Right cardiac atrium (tissue), 5 donors: Measurements from ENCODE around the gene EPHA4. TPM values are rescaled to one million over a fixed set of nuclear protein-coding genes. Genes with fewer than 3 reads are reported as not detected.

Experiments
- ATAC-seq, 2 donors: fragments of 200-7000 bp; cut with Tn5 transposase; one replicate each; pipeline versions ENCODE4 v1.8.0 to v1.9.1; 2020; ENCODE audit warnings: moderate library complexity in 2 of 2, mild to moderate bottlenecking in 1 of 2
- DNase-seq, 3 donors: peaks; one replicate each; pipeline ENCODE4 v3.0.0-alpha.2; 2020
- H3K27ac ChIP-seq: one replicate; pipeline ENCODE4 v1.5.1; 2013; ENCODE audit warnings: mild to moderate bottlenecking, low read length, control low read depth, moderate library complexity
- H3K27me3 ChIP-seq: one replicate; pipeline ENCODE4 v1.6.1; 2013; ENCODE audit not compliant: control insufficient read depth, insufficient read depth
- H3K4me1 ChIP-seq: one replicate; pipeline ENCODE4 v1.6.1; 2013; ENCODE audit warnings: low read length; ENCODE audit not compliant: control insufficient read depth, insufficient read depth
- H3K4me3 ChIP-seq: one replicate; pipeline ENCODE4 v1.5.1; 2013; ENCODE audit warnings: low read length, control low read depth
- H3K9me3 ChIP-seq: one replicate; pipeline ENCODE4 v1.6.1; 2013; ENCODE audit warnings: low read length; ENCODE audit not compliant: control insufficient read depth
- WGBS: extraction: QIAGEN DNeasy Blood & Tissue Kit; methylation state at CpG from one replicate; pipeline ENCODE4 v1.1.7; 2013; 5-methylcytosine and 5-hydroxymethylcytosine counted together
- intact Hi-C, 4 donors: fragments of 100-400 bp; cut with DNase I; formaldehyde crosslinking; loops; one replicate each; pipeline versions ENCODE4 v1.11.0 to v1.14.0; 2022 to 2023
- polyA plus RNA-seq: library from polyadenylated mRNA; stranded (reverse); fragments of 200-250 nt; gene quantifications from one replicate; pipeline ENCODE4 v1.2.3, GENCODE V29; 2013
- total RNA-seq, 4 donors: library from RNA; stranded (reverse); fragmentation: NEBNext Ultra II Directional; extraction: Animal tissue kit (Norgen Biotek cat#: 25700); gene quantifications; one replicate each; pipeline ENCODE4 v1.2.1, GENCODE V29; 2021
- donor health status: healthy with polysubstance abuse.
- donor health status: DM: no; HTN: yes; CAD: no.
- donor health status: DM: no; HTN: no; CAD: no.
- donor health status: DM: no; HTN: yes; CAD: no; lungs with severe emphysema.
- donor health status: DM: yes; HTN: yes; CAD: no.

Gene EPHA4
- total and polyA plus RNA-seq, 5 donors, result 25.9 to 110 (median 102) TPM

DNA sequence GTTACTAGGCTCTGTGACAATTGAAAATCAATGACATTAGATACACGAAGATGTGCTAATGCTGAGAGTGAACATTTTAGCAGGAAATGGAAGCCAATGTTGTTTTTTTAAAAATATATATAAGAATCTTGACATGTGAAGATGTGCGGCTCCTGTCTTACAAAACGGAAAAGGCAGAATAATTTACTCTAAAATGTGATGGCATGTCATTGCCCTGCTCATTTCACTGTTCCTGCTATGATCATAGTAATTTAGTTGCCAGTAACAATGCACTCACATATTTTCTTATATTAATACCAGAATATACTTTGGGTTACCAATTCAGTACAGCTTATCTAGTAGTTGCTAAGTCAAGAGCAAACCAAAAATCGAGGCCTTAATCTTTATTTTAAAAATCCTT lies 10.3 kb downstream of the EPHA4 start:
- DNase-seq, result no peak
- Histone ChIP-seq H3K27ac (no peak overlapping the region), H3K4me1 (peaks cover 3% of the 10 kb centered on the region), H3K4me3 (no peak overlapping the region), H3K27me3 (no peaks in the 10 kb centered on the region), H3K9me3 (no peaks in the 10 kb centered on the region)
- no peak for ATAC-seq
- intact Hi-C loops, result loop anchor here in 2 of 4 donors (10.0 kb wide), 2 partner anchors 47 to 107 kb away; no protein-coding TSS in a partner anchor
- 67% methylated on average over 4 of the region's 4 CpGs for WGBS

DNA sequence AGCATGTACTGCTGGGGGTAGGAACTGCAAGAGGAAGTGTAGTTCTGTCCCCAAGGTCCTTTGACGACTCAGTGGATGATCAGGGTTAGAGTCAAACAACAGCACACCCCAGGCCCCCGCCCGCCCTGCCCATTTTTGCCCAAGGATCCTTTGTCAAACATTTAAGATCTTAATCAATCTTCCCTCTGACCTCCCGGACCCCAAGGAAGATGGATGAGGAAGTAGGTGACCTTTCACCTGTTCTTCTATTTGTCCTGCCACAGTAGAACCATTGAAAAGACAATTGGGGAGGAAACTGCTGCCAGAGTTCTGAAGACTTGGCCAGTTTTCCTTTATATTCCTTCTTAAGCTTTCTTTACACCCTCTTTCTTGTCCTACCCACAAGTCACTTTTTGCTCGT lies 12.1 kb downstream of the EPHA4 start:
- Histone ChIP-seq H3K9me3 (no peaks in the 10 kb centered on the region), H3K27ac (no peak overlapping the region), H3K4me3 (no peak overlapping the region), H3K27me3 (no peaks in the 10 kb centered on the region), H3K4me1 (peaks cover 4% of the 10 kb centered on the region)
- no peak for DNase-seq
- no peak for ATAC-seq
- intact Hi-C loops, result loop anchor here in 2 of 4 donors (10.0 kb wide), 2 partner anchors 45 to 105 kb away; no protein-coding TSS in a partner anchor
- WGBS, result 58% methylated on average over 5 of the region's 5 CpGs

DNA sequence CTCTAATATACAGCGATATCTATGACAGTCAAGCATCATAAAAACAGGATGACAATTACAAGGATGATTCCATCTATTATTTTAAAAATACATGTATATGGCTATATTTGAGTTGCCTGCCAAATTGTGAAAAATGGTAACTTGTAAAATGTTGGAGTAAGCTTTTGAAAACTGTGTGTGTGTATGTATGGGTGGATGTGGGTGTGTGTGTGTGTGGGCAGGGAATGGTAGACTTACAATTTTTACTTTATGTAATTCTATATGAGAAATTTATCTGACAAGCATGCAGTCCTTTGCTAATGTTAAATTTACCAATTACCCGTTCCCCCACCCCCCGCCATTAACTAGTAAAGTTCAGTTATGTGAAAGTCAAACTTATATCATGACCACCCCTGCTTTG lies 14.0 kb downstream of the EPHA4 start:
- H3K27ac ChIP-seq, result no peak overlapping the region
- WGBS, result 77% methylated on average over 3 of the region's 3 CpGs
- H3K9me3 ChIP-seq, result no peaks in the 10 kb centered on the region
- ATAC-seq (no peak), DNase-seq (no peak)
- H3K4me3 ChIP-seq, result no peak overlapping the region
- no peaks in the 10 kb centered on the region for H3K27me3 ChIP-seq
- H3K4me1 ChIP-seq, result peaks cover 3% of the 10 kb centered on the region
- intact Hi-C loops, result no loop called here

DNA sequence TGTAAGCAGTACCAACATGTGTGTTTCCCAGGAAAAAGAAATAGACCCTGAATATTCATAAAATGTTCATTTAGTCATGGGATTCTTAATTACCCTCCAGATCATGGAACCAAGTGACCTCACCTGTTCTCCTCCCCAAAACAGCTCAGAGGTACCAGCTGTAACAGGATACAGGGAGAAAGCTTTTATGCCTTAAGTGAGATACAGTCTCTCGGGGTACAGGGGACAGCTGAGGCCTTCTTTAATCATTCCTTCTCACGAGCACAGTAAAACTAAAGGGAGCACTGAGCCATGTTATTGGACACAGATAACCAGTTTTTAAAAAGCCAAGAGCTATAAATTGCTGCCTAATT lies 16.6 kb downstream of the EPHA4 start:
- H3K9me3 ChIP-seq, result no peaks in the 10 kb centered on the region
- H3K4me1 ChIP-seq, result peaks cover 5% of the 10 kb centered on the region
- 40% methylated on average over 2 of the region's 2 CpGs for WGBS
- ATAC-seq (peak in 1 of 2 donors; percentile 14), DNase-seq (no peak)
- H3K27me3 ChIP-seq, result no peaks in the 10 kb centered on the region
- H3K27ac ChIP-seq, result peak overlapping the region; percentile 61
- intact Hi-C loops, result no loop called here
- peak overlapping the region; percentile 17 for H3K4me3 ChIP-seq

DNA sequence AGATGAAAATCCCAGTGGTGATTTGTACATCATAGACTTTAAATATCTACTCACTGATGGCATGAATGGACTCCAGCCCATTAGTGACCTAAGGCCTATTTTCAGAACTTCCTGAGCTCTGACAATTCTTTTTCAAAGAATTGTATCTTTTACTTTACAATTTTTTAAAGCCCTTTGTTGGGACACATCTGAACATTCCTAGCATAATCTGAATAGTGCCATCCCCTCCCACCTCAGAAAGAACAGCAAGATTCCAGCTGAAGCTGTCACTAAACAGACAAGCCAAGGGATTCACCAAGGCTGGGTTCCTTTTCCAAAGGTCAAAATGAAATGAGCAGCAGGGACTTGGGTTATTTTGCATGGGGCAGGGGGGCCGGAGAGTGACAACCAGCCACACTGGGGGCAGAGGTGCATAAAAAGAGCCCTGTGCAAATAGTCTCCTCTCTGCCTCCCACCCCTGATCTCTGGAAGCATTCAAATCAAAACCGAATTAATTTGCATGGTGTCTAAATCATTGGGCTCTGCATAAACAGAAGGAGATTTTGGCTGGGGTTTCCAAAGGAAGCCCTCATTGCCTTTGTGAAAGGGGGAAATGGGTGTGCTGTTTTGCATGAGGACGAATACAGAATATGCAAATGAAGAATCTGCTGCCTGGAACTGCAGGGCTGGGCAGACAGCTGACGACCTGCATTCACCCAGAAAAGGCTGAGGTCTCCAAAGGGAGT lies 17.2 kb downstream of the EPHA4 start:
- DNase-seq (no peak), ATAC-seq (peak in 1 of 2 donors; percentile 67)
- Histone ChIP-seq H3K4me3 (peak overlapping the region; percentile 17), H3K27me3 (no peaks in the 10 kb centered on the region), H3K9me3 (no peaks in the 10 kb centered on the region), H3K27ac (peak overlapping the region; percentile 61), H3K4me1 (peaks cover 5% of the 10 kb centered on the region)
- WGBS, result 31% methylated on average over 4 of the region's 4 CpGs
- intact Hi-C loops, result no loop called here

DNA sequence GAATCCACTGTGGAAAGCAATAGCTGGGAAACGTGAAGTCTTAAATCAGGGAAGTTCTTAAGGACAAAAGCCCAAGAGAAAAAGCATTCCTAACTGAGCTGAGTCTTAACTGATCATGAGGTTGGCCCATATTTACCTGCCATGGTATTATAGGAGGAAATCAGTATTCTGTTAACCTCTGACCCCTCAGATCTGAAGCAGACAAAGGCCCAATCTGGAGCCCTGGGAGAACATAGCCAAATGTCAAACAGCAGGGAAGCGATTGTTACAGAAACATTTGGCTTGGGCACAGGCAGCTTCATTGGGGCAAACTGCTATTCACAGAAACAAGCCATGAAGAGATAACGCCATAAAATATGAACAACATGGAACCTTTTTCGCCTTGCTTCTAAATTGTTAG lies 18.8 kb downstream of the EPHA4 start:
- ATAC-seq (no peak), DNase-seq (no peak)
- peaks cover 7% of the 10 kb centered on the region for H3K4me1 ChIP-seq
- no peak overlapping the region for H3K27ac ChIP-seq
- 73% methylated on average over 4 of the region's 4 CpGs for WGBS
- no peaks in the 10 kb centered on the region for H3K27me3 ChIP-seq
- no peaks in the 10 kb centered on the region for H3K9me3 ChIP-seq
- H3K4me3 ChIP-seq, result no peak overlapping the region
- intact Hi-C loops, result no loop called here

DNA sequence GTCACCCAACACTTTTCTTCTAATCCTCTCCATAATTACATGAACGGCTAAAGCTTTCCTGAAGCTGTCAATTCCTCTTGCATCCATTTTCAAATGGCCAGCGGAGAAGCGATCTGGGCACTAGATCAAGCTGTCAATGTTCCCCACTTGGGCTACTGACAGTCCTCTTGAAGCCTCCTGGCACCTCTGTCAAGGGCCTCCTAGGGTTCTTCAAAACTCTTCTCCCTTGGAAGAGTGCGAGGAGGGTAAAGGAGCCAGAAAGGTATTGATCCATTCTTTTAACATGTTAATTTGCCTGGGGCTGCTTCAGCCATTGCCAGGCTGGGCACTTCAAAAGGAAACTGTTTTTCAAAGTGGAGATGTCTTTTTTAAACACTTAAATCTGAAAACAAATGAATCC lies 19.8 kb downstream of the EPHA4 start:
- Histone ChIP-seq H3K9me3 (no peaks in the 10 kb centered on the region), H3K4me3 (no peak overlapping the region), H3K27me3 (no peaks in the 10 kb centered on the region), H3K4me1 (peaks cover 7% of the 10 kb centered on the region), H3K27ac (no peak overlapping the region)
- DNase-seq (no peak), ATAC-seq (peak; percentile 31 to 64)
- intact Hi-C loops, result no loop called here
- WGBS, result 58% methylated on average over 4 of the region's 4 CpGs

DNA sequence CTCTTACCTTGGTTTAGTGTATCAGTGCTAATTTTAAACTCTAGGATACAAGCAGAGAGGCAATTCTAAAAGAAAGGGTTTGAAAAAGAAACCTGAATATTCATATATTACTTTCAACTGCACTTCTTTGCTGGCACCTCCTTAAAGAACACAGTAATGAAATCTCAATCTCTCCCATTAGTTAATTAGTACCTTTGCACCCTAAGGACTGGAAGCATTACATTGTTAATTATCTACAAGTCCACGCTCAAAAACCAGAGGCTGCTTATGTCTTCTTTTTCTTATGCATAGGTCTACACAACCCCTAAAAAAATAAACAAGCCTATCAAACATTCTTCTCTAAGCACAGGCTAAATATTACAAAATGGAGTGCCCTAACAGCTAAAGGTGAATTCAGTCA lies 20.2 kb downstream of the EPHA4 start:
- DNase-seq, result no peak
- Histone ChIP-seq H3K27me3 (no peaks in the 10 kb centered on the region), H3K27ac (no peak overlapping the region), H3K4me1 (peaks cover 7% of the 10 kb centered on the region), H3K4me3 (no peak overlapping the region), H3K9me3 (no peaks in the 10 kb centered on the region)
- 54% methylated on average over 1 of the region's 1 CpG for WGBS
- intact Hi-C loops, result no loop called here
- ATAC-seq, result no peak

DNA sequence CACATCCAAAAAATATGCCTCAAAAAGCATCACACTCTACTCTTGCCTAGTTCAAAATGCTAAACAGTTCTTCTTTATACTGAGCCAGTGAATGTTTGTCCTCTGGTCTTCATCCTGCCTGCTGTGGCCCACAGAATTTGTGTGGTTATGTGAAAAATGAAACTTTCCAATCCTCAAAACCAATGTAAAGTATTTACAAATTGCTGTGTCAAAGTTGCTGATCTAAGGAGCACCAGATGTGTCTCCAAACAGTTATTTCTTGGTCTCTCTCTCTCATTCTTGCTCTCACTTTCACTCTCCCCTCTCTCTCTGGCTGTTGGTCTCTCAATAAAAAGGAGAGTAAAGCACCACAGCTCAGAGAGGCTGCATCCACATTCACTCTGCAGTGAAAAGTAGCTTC lies 23.0 kb downstream of the EPHA4 start:
- ATAC-seq (no peak), DNase-seq (no peak)
- no peaks in the 10 kb centered on the region for H3K27me3 ChIP-seq
- H3K9me3 ChIP-seq, result no peaks in the 10 kb centered on the region
- no peak overlapping the region for H3K4me3 ChIP-seq
- intact Hi-C loops, result no loop called here
- H3K4me1 ChIP-seq, result peaks cover 4% of the 10 kb centered on the region
- H3K27ac ChIP-seq, result no peak overlapping the region

DNA sequence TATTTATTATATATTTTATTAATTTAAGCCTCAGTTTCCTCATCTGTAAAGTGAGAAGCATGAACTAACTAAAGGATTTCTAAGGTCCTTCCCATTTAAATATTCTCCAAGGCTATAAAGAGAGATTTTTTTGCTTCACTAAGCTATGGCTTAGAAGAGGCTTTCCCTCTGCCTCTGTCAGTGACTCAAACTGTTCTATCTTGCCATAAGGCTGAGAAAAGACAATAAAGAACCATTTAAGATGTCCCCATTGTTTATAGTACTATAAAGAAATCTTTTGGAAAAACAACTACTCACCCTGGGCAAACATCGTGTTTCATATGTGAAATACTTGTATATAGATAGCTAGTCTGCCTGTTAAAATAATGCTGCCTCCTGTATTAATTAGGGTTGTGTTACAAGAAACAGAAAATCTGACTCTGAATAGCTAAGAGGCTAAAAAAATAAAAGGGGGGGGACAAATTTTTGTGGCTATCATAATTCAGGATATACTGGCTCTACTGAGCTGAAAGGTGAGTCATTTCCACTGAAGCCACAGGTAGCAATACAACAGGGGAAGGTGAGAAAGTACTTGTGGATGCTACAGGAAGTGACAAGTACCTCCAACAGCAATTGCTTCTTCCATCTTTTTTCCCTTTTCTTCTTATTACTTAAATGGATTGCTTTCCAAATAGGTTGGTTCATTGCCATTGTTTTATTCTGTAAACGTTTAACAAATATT lies 25.4 kb downstream of the EPHA4 start:
- WGBS, result 67% methylated on average over 2 of the region's 2 CpGs
- intact Hi-C loops, result no loop called here

DNA sequence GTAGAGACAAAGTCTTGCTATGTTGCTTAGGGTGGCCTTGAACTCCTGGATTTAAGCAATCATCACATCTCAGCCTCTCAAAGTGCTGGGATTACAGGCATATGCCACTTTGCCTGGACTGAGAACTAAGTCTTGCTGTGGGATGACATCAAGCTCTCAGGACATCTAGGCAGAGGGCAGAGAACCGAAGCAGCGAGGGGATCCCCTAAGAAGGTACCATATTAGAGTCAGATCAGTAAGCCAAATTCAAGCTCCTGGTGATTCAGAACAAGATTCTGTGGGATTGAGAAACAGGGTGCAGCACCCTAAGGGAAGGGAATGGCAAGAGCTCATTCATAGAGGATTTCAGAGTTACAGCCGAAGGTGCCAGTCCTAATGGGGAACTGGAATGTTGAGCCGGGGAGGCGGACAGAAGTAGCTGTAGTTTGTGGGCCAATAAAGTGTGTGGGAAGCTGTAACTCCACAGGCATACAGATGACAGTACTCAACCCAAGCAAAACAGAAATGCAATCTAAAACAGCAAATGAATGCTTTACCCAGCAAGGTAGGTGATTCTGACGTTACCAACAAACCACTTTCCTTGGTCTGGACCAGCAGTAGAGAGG lies 30.9 kb downstream of the EPHA4 start:
- intact Hi-C loops, result no loop called here
- Histone ChIP-seq H3K9me3 (no peaks in the 10 kb centered on the region), H3K27me3 (no peaks in the 10 kb centered on the region), H3K4me3 (no peak overlapping the region), H3K27ac (no peak overlapping the region), H3K4me1 (peaks cover 4% of the 10 kb centered on the region)
- DNase-seq (no peak), ATAC-seq (no peak)
- WGBS, result 74% methylated on average over 6 of the region's 6 CpGs

More for the DNA sequence above, 25.4 kb downstream of the EPHA4 start:
- DNase-seq, result no peak
- H3K4me3 ChIP-seq, result no peak overlapping the region
- no peak for ATAC-seq
- H3K27ac ChIP-seq, result no peak overlapping the region
- peaks cover 2% of the 10 kb centered on the region for H3K4me1 ChIP-seq
- no peaks in the 10 kb centered on the region for H3K9me3 ChIP-seq
- H3K27me3 ChIP-seq, result no peaks in the 10 kb centered on the region
